Neutrophil (primary cell): ENCODE results near the gene ATP10D.

Experiments used
- H3K27ac ChIP-seq: fragments of 200-600 bp; sonication (generic); 2 replicates; pipeline ENCODE4 v1.5.1; 2016; ENCODE audit warnings: mild to moderate bottlenecking, moderate library complexity
- H3K27me3 ChIP-seq: fragments of 200-600 bp; sonication (generic); 2 replicates; pipeline ENCODE4 v1.6.0; 2016; ENCODE audit warnings: mild to moderate bottlenecking
- H3K36me3 ChIP-seq: fragments of 200-600 bp; sonication (generic); 2 replicates; pipeline ENCODE4 v1.5.1; 2017
- H3K4me1 ChIP-seq, 2 experiments: fragments of 200-600 bp in 1 of 2; sonication (generic) in 1 of 2; 1 replicate in 1 of 2; 2 replicates in 1 of 2; pipeline versions ENCODE4 v1.5.1 to v1.6.1; 2013 to 2016; ENCODE audit warnings: low read depth in 1 of 2, low read length in 1 of 2, mild to moderate bottlenecking in 1 of 2, moderate library complexity in 1 of 2; ENCODE audit not compliant: control insufficient read depth in 1 of 2, insufficient read depth in 1 of 2
- H3K4me3 ChIP-seq, 2 experiments: fragments of 200-600 bp in 1 of 2; sonication (generic) in 1 of 2; 1 replicate in 1 of 2; 2 replicates in 1 of 2; pipeline ENCODE4 v1.5.1; 2013 to 2016; ENCODE audit warnings: low read depth in 1 of 2, low read length in 1 of 2, mild to moderate bottlenecking in 1 of 2, moderate library complexity in 1 of 2
- H3K9me3 ChIP-seq: fragments of 200-600 bp; sonication (generic); 2 replicates; pipeline ENCODE4 v1.5.1; 2016
- CTCF ChIP-seq: fragments of 200-600 bp; sonication (generic); IDR thresholded peaks from 2 replicates; pipeline ENCODE4 v1.5.1; 2016; ENCODE audit warnings: antibody characterized with exemption

ATP10D gene

GRCh38 chr4:47531954-47532321, 46.9 kb downstream of the ATP10D start:
- H3K36me3 ChIP-seq = no peaks in the 10 kb centered on the region
- H3K4me1 ChIP-seq = peaks cover 0 to 6% of the 10 kb centered on the region in 2 experiments
- H3K27ac ChIP-seq = no peak overlapping the region

GRCh38 chr4:47532658-47533057, 47.6 kb downstream of the ATP10D start:
- Histone ChIP-seq H3K4me1 (peaks cover 0 to 6% of the 10 kb centered on the region in 2 experiments), H3K36me3 (no peaks in the 10 kb centered on the region), H3K27ac (no peak overlapping the region), H3K27me3 (no peaks in the 10 kb centered on the region), H3K4me3 (no peak overlapping the region), H3K9me3 (no peaks in the 10 kb centered on the region)
- TF ChIP-seq CTCF = no peak

More at GRCh38 chr4:47531954-47532321, 46.9 kb downstream of the ATP10D start:
- H3K27me3 ChIP-seq = no peaks in the 10 kb centered on the region
- no peaks in the 10 kb centered on the region for H3K9me3 ChIP-seq
- no peak overlapping the region for H3K4me3 ChIP-seq
- no peak for TF ChIP-seq CTCF

- Histone ChIP-seq H3K4me1 (peaks cover 0 to 6% of the 10 kb centered on the region in 2 experiments), H3K4me3 (no peak overlapping the region), H3K9me3 (no peaks in the 10 kb centered on the region), H3K27me3 (no peaks in the 10 kb centered on the region), H3K27ac (no peak overlapping the region), H3K36me3 (peaks cover 4% of the 10 kb centered on the region)
- no peak for TF ChIP-seq CTCF
Measured at GRCh38 chr4:47533689-47534347, 48.7 kb downstream of the ATP10D start.

- H3K4me1 ChIP-seq = peaks cover 0 to 6% of the 10 kb centered on the region in 2 experiments
- H3K27ac ChIP-seq = no peak overlapping the region
- no peaks in the 10 kb centered on the region for H3K9me3 ChIP-seq
- H3K36me3 ChIP-seq = peaks cover 4% of the 10 kb centered on the region
- no peaks in the 10 kb centered on the region for H3K27me3 ChIP-seq
- no peak overlapping the region for H3K4me3 ChIP-seq
- TF ChIP-seq CTCF = no peak
Measured at GRCh38 chr4:47534772-47535171, 49.7 kb downstream of the ATP10D start.

- H3K36me3 ChIP-seq = peaks cover 4% of the 10 kb centered on the region
- H3K27ac ChIP-seq = no peak overlapping the region
- no peak overlapping the region for H3K4me3 ChIP-seq
- no peak for TF ChIP-seq CTCF
- H3K9me3 ChIP-seq = no peaks in the 10 kb centered on the region
- peaks cover 0 to 6% of the 10 kb centered on the region in 2 experiments for H3K4me1 ChIP-seq
- no peaks in the 10 kb centered on the region for H3K27me3 ChIP-seq
Measured at GRCh38 chr4:47535567-47536147, 50.6 kb downstream of the ATP10D start.
